Neural progenitor cell (in vitro differentiated cells): ENCODE data around the gene PIP4K2B. TPM values are rescaled to one million over a fixed set of nuclear protein-coding genes. Genes with fewer than 3 reads are reported as not detected.

Experiments
- DNase-seq: peaks from one replicate; pipeline ENCODE4 v3.0.0-alpha.2; 2016; ENCODE audit warnings: low spot score
- H2AFZ ChIP-seq: fragments of 200-600 bp; sonication (generic); replicated peaks from 2 replicates; pipeline ENCODE4 v1.6.1; 2016; ENCODE audit warnings: antibody characterized with exemption
- H3F3A ChIP-seq: fragments of 200-600 bp; sonication (generic); 2 replicates; pipeline ENCODE4 v1.6.1; 2016; ENCODE audit warnings: antibody characterized with exemption, low read depth
- H3K27ac ChIP-seq: fragments of 200-600 bp; sonication (generic); 2 replicates; pipeline ENCODE4 v1.5.1; 2016; ENCODE audit warnings: mild to moderate bottlenecking
- H3K27me3 ChIP-seq: fragments of 200-600 bp; sonication (generic); 2 replicates; pipeline ENCODE4 v1.6.1; 2016; ENCODE audit warnings: mild to moderate bottlenecking, moderate library complexity
- H3K36me3 ChIP-seq: fragments of 200-600 bp; sonication (generic); 2 replicates; pipeline ENCODE4 v1.5.1; 2016
- H3K4me1 ChIP-seq: fragments of 200-600 bp; sonication (generic); 2 replicates; pipeline ENCODE4 v1.6.1; 2016; ENCODE audit warnings: mixed run types
- H3K4me2 ChIP-seq: fragments of 200-600 bp; sonication (generic); 2 replicates; pipeline ENCODE4 v1.6.1; 2016
- H3K4me3 ChIP-seq: fragments of 200-600 bp; sonication (generic); 2 replicates; pipeline ENCODE4 v1.5.1; 2016
- H3K79me2 ChIP-seq: fragments of 200-600 bp; sonication (generic); 2 replicates; pipeline ENCODE4 v1.6.1; 2016; ENCODE audit warnings: low read depth
- H3K9ac ChIP-seq: fragments of 200-600 bp; sonication (generic); 2 replicates; pipeline ENCODE4 v1.6.1; 2016
- H3K9me3 ChIP-seq: fragments of 200-600 bp; sonication (generic); 2 replicates; pipeline ENCODE4 v1.5.1; 2016; ENCODE audit warnings: low read depth
- H4K20me1 ChIP-seq: fragments of 200-600 bp; sonication (generic); 2 replicates; pipeline ENCODE4 v1.6.1; 2016; ENCODE audit warnings: low read depth
- H3K27ac Mint-ChIP-seq: 3 replicates; pipeline ENCODE4 v1.8.0; 2021; ENCODE audit warnings: mixed read lengths
- H3K27me3 Mint-ChIP-seq: 2 replicates; pipeline ENCODE4 v1.8.0; 2022; ENCODE audit warnings: low read depth, mild to moderate bottlenecking, inconsistent platforms, moderate library complexity, mixed read lengths; ENCODE audit not compliant: insufficient read depth
- H3K36me3 Mint-ChIP-seq: 3 replicates; pipeline ENCODE4 v1.8.0; 2021; ENCODE audit warnings: mixed read lengths
- H3K4me1 Mint-ChIP-seq: 3 replicates; pipeline ENCODE4 v1.8.0; 2021; ENCODE audit warnings: mixed read lengths
- H3K4me3 Mint-ChIP-seq: 3 replicates; pipeline ENCODE4 v1.8.0; 2021; ENCODE audit warnings: mild to moderate bottlenecking, moderate library complexity, mixed read lengths
- H3K9me3 Mint-ChIP-seq: 3 replicates; pipeline ENCODE4 v1.8.0; 2020; ENCODE audit warnings: mixed read lengths
- EZH2phosphoT487 ChIP-seq: fragments of 200-600 bp; sonication (generic); IDR thresholded peaks from 2 replicates; pipeline ENCODE4 v1.6.1; 2017; ENCODE audit warnings: antibody characterized with exemption
- microRNA-seq: library from miRNA; unstranded; fragments of <30 nt; microRNA quantifications from one replicate; pipeline ENCODE4, GENCODE V29; 2016
- small RNA-seq: library from RNA; depleted of rRNA; stranded (forward); fragments of <200 nt; gene quantifications from one replicate; pipeline ENCODE3, GENCODE V24; 2015
- total RNA-seq: library from RNA; depleted of rRNA; stranded (reverse); fragments of >200 nt; gene quantifications from 2 replicates; pipeline ENCODE4 v1.2.3, GENCODE V29; 2015; ENCODE audit warnings: low replicate concordance

The PIP4K2B gene
- total RNA-seq, 1 donor from 2014 or later: 45.6 TPM

DNA sequence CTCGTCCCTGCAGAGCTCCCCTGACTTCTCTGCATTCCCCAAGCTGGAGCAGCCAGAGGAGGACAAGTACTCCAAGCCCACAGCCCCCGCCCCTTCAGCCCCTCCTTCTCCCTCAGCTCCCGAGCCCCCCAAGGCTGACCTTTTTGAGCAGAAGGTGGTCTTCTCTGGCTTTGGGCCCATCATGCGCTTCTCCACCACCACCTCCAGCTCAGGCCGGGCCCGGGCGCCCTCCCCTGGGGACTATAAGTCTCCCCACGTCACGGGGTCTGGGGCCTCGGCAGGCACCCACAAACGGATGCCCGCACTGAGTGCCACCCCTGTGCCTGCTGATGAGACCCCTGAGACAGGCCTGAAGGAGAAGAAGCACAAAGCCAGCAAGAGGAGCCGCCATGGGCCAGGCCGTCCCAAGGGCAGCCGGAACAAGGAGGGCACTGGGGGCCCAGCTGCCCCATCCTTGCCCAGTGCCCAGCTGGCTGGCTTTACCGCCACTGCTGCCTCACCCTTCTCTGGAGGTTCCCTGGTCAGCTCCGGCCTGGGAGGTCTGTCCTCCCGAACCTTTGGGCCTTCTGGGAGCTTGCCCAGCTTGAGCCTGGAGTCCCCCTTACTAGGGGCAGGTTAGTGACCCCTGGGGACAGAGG is 82.9 kb downstream of the PIP4K2B start:
- no peak overlapping the region for H2AFZ ChIP-seq
- peaks cover 28% of the 10 kb centered on the region for H3F3A ChIP-seq
- Mint-ChIP-seq H3K4me3 (no peak overlapping the region), H3K36me3 (peaks cover 17% of the 10 kb centered on the region), H3K4me1 (peaks cover 19% of the 10 kb centered on the region), H3K27me3 (peaks cover 10% of the 10 kb centered on the region), H3K9me3 (no peaks in the 10 kb centered on the region), H3K27ac (no peak overlapping the region)
- H3K79me2 ChIP-seq: no peaks in the 10 kb centered on the region
- peaks cover 25% of the 10 kb centered on the region for H4K20me1 ChIP-seq
- TF ChIP-seq EZH2phosphoT487: no peak
- no peaks in the 10 kb centered on the region for H3K36me3 ChIP-seq
- DNase-seq: no peak
- H3K9me3 ChIP-seq: no peaks in the 10 kb centered on the region
- no peak overlapping the region for H3K4me2 ChIP-seq
- H3K4me1 ChIP-seq: peaks cover 19% of the 10 kb centered on the region
- H3K4me3 ChIP-seq: no peak overlapping the region
- peaks cover 28% of the 10 kb centered on the region for H3K27me3 ChIP-seq
- no peak overlapping the region for H3K27ac ChIP-seq
- no peak overlapping the region for H3K9ac ChIP-seq

Small RNAs within 50 kb of the gene (microRNA-seq; reads per million reads assigned to microRNA genes)
- gene MIR4726 (not detected), gene MIR4727 (not detected)

Small RNAs within 50 kb of the gene (small RNA-seq; reads per million reads assigned to genes)
- gene MIR4726 (not detected), gene MIR4727 (not detected), gene RNA5SP440 (0.20 reads per million), gene RNU6-866P (not detected)

Other genes with a start within 250 kb of the PIP4K2B start
- 3.8 and 15.6 TPM in 2 replicates for gene SRCIN1, start 193.6 kb downstream of the PIP4K2B start, total RNA-seq
- 8.0 and 19.3 TPM in 2 replicates for gene EPOP, start 124.6 kb downstream of the PIP4K2B start, total RNA-seq
- gene MLLT6, start 94.3 kb downstream of the PIP4K2B start, total RNA-seq: 7.4 and 24.4 TPM in 2 replicates
- 0.60 and 1.0 TPM in 2 replicates for gene CISD3, start 69.2 kb downstream of the PIP4K2B start, total RNA-seq
- gene PCGF2, start 51.2 kb downstream of the PIP4K2B start, total RNA-seq: 16.7 and 23.8 TPM in 2 replicates
- gene PSMB3, start 46.8 kb downstream of the PIP4K2B start, total RNA-seq: 127 and 141 TPM in 2 replicates
- 15.2 and 19.2 TPM in 2 replicates for gene CWC25, start 25.8 kb upstream of the PIP4K2B start, total RNA-seq
- gene RPL23, start 54.2 kb upstream of the PIP4K2B start, total RNA-seq: 1,779 and 3,404 TPM in 2 replicates
- 45.2 and 85.1 TPM in 2 replicates for gene LASP1, start 70.5 kb upstream of the PIP4K2B start, total RNA-seq
- gene FBXO47, start 167.8 kb upstream of the PIP4K2B start, total RNA-seq: not detected in 2 replicates